SKM-1 treated with dmso at 0.1 percent for 144 hours (cell line): Measurements from ENCODE around the gene NPEPL1.
"Not testable (repeated sequence)": the region's sequence is repeated elsewhere in the genome, so short reads cannot be mapped to it uniquely, and the experiment has no call there.

Experiments used
- DNase-seq: peaks from one replicate; lab custom pipeline; 2025; ENCODE audit not compliant: unreplicated experiment; lab: John Stamatoyannopoulos, UW

NPEPL1 gene

GRCh38 chr20:58737198-58737597 lies 44.6 kb downstream of the NPEPL1 start:
- no peak for DNase-seq

GRCh38 chr20:58740356-58741308 lies 48.0 kb downstream of the NPEPL1 start:
- DNase-seq = no peak

- DNase-seq = no peak
Measured at GRCh38 chr20:58741384-58741783, 48.8 kb downstream of the NPEPL1 start.

- DNase-seq = no peak
Measured at GRCh38 chr20:58742668-58743566, 50.3 kb downstream of the NPEPL1 start.

- no peak for DNase-seq
Measured at GRCh38 chr20:58743929-58744534, 51.4 kb downstream of the NPEPL1 start.

- no peak for DNase-seq
Measured at GRCh38 chr20:58744836-58745235, 52.2 kb downstream of the NPEPL1 start.

GRCh38 chr20:58745391-58745790 lies 52.8 kb downstream of the NPEPL1 start:
- no peak for DNase-seq

GRCh38 chr20:58746620-58747019 lies 54.0 kb downstream of the NPEPL1 start:
- DNase-seq = no peak

- no peak for DNase-seq
Measured at GRCh38 chr20:58747211-58747610, 54.6 kb downstream of the NPEPL1 start.

GRCh38 chr20:58748618-58749017 lies 56.0 kb downstream of the NPEPL1 start:
- DNase-seq = no peak

- DNase-seq = no peak
Measured at GRCh38 chr20:58749098-58749769, 56.6 kb downstream of the NPEPL1 start.

- DNase-seq = no peak
Measured at GRCh38 chr20:58749979-58750378, 57.4 kb downstream of the NPEPL1 start.

- DNase-seq = not testable (repeated sequence)
Measured at GRCh38 chr20:58750706-58751105, 58.1 kb downstream of the NPEPL1 start.

GRCh38 chr20:58751979-58752378 lies 59.4 kb downstream of the NPEPL1 start:
- DNase-seq = no peak

- no peak for DNase-seq
Measured at GRCh38 chr20:58752565-58752964, 60.0 kb downstream of the NPEPL1 start.

- no peak for DNase-seq
Measured at GRCh38 chr20:58753267-58753921, 60.8 kb downstream of the NPEPL1 start.

- no peak for DNase-seq
Measured at GRCh38 chr20:58753922-58754551, 61.4 kb downstream of the NPEPL1 start.

GRCh38 chr20:58754584-58754983 lies 62.0 kb downstream of the NPEPL1 start:
- no peak for DNase-seq

- DNase-seq = no peak
Measured at GRCh38 chr20:58755062-58755697, 62.6 kb downstream of the NPEPL1 start.
